Gastrocnemius medialis (tissue), 4 donors: Measurements from ENCODE around the gene MMAA. TPM values are rescaled to one million over a fixed set of nuclear protein-coding genes. Genes with fewer than 3 reads are reported as not detected.

ENCODE experiments used
- ATAC-seq, 2 donors: fragments of 150-250 bp; one replicate each; pipeline ENCODE4 v1.9.1; 2016
- DNase-seq, 2 donors: peaks; one replicate each; pipeline ENCODE4 v3.0.0-alpha.2; 2019
- H3K27ac ChIP-seq, 4 donors: fragments of 200-600 bp; sonication (generic); 1 replicate in 1 of 4; 2 replicates in 3 of 4; pipeline ENCODE4 v1.5.1; 2016 to 2018; ENCODE audit warnings: mild to moderate bottlenecking in 2 of 4, moderate library complexity in 1 of 4
- H3K27me3 ChIP-seq, 3 donors: fragments of 200-600 bp; sonication (generic) in 2 of 3; 1 replicate in 1 of 3; 2 replicates in 2 of 3; pipeline versions ENCODE4 v1.5.1 to v1.6.0; 2016 to 2019; ENCODE audit warnings: mild to moderate bottlenecking in 1 of 3, moderate library complexity in 1 of 3
- H3K36me3 ChIP-seq, 2 donors: fragments of 200-600 bp; sonication (generic) in 1 of 2; one replicate each; pipeline ENCODE4 v1.5.1; 2017 to 2018
- H3K4me1 ChIP-seq, 2 donors: fragments of 200-600 bp; sonication (generic) in 1 of 2; one replicate each; pipeline ENCODE4 v1.5.1; 2016 to 2017; ENCODE audit warnings: mild to moderate bottlenecking in 2 of 2
- H3K4me3 ChIP-seq, 4 donors: fragments of 200-600 bp; sonication (generic) in 3 of 4; 1 replicate in 1 of 4; 2 replicates in 3 of 4; pipeline ENCODE4 v1.5.1; 2016 to 2019; ENCODE audit warnings: mild to moderate bottlenecking in 2 of 4
- H3K9me3 ChIP-seq, 3 donors: fragments of 200-600 bp; sonication (generic) in 2 of 3; 1 replicate in 1 of 3; 2 replicates in 2 of 3; pipeline ENCODE4 v1.5.1; 2016 to 2019
- POLR2A ChIP-seq, 2 donors: fragments of 450-650 bp; IDR thresholded peaks; one replicate each; pipeline ENCODE4 v1.6.1; 2017; ENCODE audit warnings: antibody characterized with exemption in 2 of 2, mild to moderate bottlenecking in 2 of 2, moderate library complexity in 2 of 2
- in situ Hi-C, 4 donors: fragments of 200-750 bp; cut with MboI; loops; one replicate each; pipeline versions ENCODE4 v1.15.0 to v1.8.0; 2017; ENCODE audit warnings: low sequenced_read_pairs in 4 of 4
- intact Hi-C: fragments of 100-400 bp; cut with DNase I; formaldehyde crosslinking; loops from one replicate; pipeline ENCODE4 v1.15.1; 2023; ENCODE audit warnings: low total_unique reads
- total RNA-seq, 4 donors: library from RNA; depleted of rRNA; stranded (reverse); fragments of >200 nt; gene quantifications; one replicate each; pipeline versions ENCODE4 v1.1.0 to v1.2.3, GENCODE V29; 2016
- TF ChIP-seq, protein P1 (sequence below), 5 experiments: fragments of 450-650 bp in 3 of 5; fragments of 200-600 bp in 2 of 5; sonication (generic) in 2 of 5; IDR thresholded peaks in 4 of 5; conservative IDR thresholded peaks in 1 of 5; 1 replicate in 4 of 5; 2 replicates in 1 of 5; pipeline ENCODE4 v1.5.1; 2016 to 2019; ENCODE audit warnings: antibody characterized with exemption in 5 of 5, mild to moderate bottlenecking in 3 of 5, moderate library complexity in 3 of 5

The MMAA gene
- total RNA-seq, 4 donors from 2014 or later = 5.1 to 10.9 (median 8.4) TPM

GRCh38 chr4:145609481-145610427, 9.4 kb upstream of the MMAA start:
- ATAC-seq = peak in 1 of 2 donors; percentile 73

GRCh38 chr4:145613566-145614232, 5.5 kb upstream of the MMAA start:
- in situ Hi-C loops = no loop called here

More at GRCh38 chr4:145609481-145610427, 9.4 kb upstream of the MMAA start:
- Histone ChIP-seq H3K36me3 (no peaks in the 10 kb centered on the region), H3K4me3 (no peak overlapping the region), H3K27ac (peak overlapping the region in 1 of 4 donors; percentile 31), H3K9me3 (no peaks in the 10 kb centered on the region), H3K4me1 (no peaks in the 10 kb centered on the region), H3K27me3 (no peaks in the 10 kb centered on the region)
- intact Hi-C loops = loop anchor here (5.0 to 10.0 kb wide), 2 partner anchors 47 to 185 kb away; no protein-coding TSS in a partner anchor
- in situ Hi-C loops = loop anchor here in 3 of 4 donors (5.0 to 10.0 kb wide), 2 partner anchors 372 to 375 kb away; no protein-coding TSS in a partner anchor
- TF ChIP-seq, protein P1, sequence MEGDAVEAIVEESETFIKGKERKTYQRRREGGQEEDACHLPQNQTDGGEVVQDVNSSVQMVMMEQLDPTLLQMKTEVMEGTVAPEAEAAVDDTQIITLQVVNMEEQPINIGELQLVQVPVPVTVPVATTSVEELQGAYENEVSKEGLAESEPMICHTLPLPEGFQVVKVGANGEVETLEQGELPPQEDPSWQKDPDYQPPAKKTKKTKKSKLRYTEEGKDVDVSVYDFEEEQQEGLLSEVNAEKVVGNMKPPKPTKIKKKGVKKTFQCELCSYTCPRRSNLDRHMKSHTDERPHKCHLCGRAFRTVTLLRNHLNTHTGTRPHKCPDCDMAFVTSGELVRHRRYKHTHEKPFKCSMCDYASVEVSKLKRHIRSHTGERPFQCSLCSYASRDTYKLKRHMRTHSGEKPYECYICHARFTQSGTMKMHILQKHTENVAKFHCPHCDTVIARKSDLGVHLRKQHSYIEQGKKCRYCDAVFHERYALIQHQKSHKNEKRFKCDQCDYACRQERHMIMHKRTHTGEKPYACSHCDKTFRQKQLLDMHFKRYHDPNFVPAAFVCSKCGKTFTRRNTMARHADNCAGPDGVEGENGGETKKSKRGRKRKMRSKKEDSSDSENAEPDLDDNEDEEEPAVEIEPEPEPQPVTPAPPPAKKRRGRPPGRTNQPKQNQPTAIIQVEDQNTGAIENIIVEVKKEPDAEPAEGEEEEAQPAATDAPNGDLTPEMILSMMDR (IDR thresholded peaks at IDR 0.05 in 4 of 5, conservative IDR thresholded peaks at IDR 0.05 in 1 of 5) = peak; percentile 47 to 76 (median 62)
- TF ChIP-seq POLR2A (IDR thresholded peaks at IDR 0.05) = no peak
- peak in 1 of 2 donors; percentile 38 for DNase-seq

GRCh38 chr4:145614233-145614610, 5.0 kb upstream of the MMAA start:
- peaks cover 10 to 12% of the 10 kb centered on the region in 2 donors for H3K4me1 ChIP-seq
- no peak for ATAC-seq
- DNase-seq = no peak
- intact Hi-C loops (loop anchor here (5.0 to 10.0 kb wide), 2 partner anchors 52 to 181 kb away; no protein-coding TSS in a partner anchor), in situ Hi-C loops (no loop called here)
- H3K27ac ChIP-seq = no peak overlapping the region
- no peak overlapping the region for H3K4me3 ChIP-seq
- no peaks in the 10 kb centered on the region for H3K9me3 ChIP-seq
- no peak for TF ChIP-seq POLR2A (IDR thresholded peaks at IDR 0.05)
- TF ChIP-seq, protein P1 (IDR thresholded peaks at IDR 0.05 in 4 of 5, conservative IDR thresholded peaks at IDR 0.05 in 1 of 5) = no peak
- H3K27me3 ChIP-seq = no peaks in the 10 kb centered on the region
- no peaks in the 10 kb centered on the region for H3K36me3 ChIP-seq

More at GRCh38 chr4:145613566-145614232, 5.5 kb upstream of the MMAA start:
- Histone ChIP-seq H3K27me3 (no peaks in the 10 kb centered on the region), H3K4me1 (peaks cover 10 to 12% of the 10 kb centered on the region in 2 donors), H3K27ac (no peak overlapping the region), H3K36me3 (no peaks in the 10 kb centered on the region), H3K4me3 (no peak overlapping the region), H3K9me3 (no peaks in the 10 kb centered on the region)
- intact Hi-C loops = loop anchor here (2.0 to 10.0 kb wide), 3 partner anchors 51 to 379 kb away; no protein-coding TSS in a partner anchor
- ATAC-seq (no peak), DNase-seq (no peak)
- TF ChIP-seq, protein P1 (IDR thresholded peaks at IDR 0.05 in 4 of 5, conservative IDR thresholded peaks at IDR 0.05 in 1 of 5) = no peak
- no peak for TF ChIP-seq POLR2A (IDR thresholded peaks at IDR 0.05)

DNA sequence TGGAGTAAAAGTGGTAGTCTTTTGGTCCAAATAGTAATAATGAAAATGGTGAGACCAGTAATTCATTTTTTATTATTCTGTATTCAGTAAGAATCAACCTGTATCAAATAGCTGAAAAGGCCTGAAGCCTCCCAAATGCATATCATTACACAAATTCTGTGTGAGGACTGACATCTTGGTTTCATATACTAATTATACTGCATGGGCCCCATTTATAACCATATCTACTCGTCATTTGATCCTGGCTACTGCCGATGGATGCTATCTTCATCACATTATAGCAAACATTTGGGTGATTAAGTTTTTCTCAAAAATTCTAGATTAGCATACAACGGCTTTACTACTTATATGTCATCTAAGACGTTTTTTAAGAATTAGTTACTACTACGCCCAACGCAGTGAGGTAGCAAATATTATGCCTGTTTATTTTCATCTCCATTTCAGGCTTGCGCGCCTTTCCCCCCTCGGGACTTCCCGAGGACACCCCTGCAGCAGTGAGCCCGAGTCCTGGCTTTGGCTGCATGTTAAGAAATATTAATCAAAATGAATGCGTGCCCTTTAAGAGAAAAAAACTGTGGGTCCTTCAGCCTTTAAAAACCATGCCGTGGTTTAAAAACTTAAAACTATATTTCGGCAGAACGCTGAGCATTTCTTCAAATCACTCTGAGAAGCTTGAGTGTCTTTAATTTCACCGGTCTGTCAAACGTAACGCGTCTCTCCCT, 814 bp upstream of the MMAA start:
- Histone ChIP-seq H3K4me1 (peaks cover 16 to 24% of the 10 kb centered on the region in 2 donors), H3K27me3 (no peaks in the 10 kb centered on the region), H3K36me3 (no peaks in the 10 kb centered on the region), H3K4me3 (peak overlapping the region; percentile 72 to 98 (median 88)), H3K9me3 (no peaks in the 10 kb centered on the region), H3K27ac (peak overlapping the region; percentile 92 to 99 (median 98))
- TF ChIP-seq, protein P1 (IDR thresholded peaks at IDR 0.05 in 4 of 5, conservative IDR thresholded peaks at IDR 0.05 in 1 of 5) = no peak
- no peak for TF ChIP-seq POLR2A (IDR thresholded peaks at IDR 0.05)
- intact Hi-C loops (loop anchor here (2.0 to 10.0 kb wide), 8 partner anchors 114 to 521 kb away; partner anchors contain the start of genes ABCE1, ANAPC10 and ZNF827), in situ Hi-C loops (no loop called here)
- ATAC-seq (peak in 1 of 2 donors; percentile 29), DNase-seq (no peak)
